D721Med (cell line): ENCODE measurements around the gene CDK4.
"Not testable (repeated sequence)": the region's sequence is repeated elsewhere in the genome, so short reads cannot be mapped to it uniquely, and the experiment has no call there.

Experiments used
- DNase-seq: peaks from one replicate; pipeline ENCODE4 v3.0.0; 2011; ENCODE audit warnings: low spot score; ENCODE audit not compliant: insufficient read length
- FAIRE-seq: peaks from 2 replicates; lab custom pipeline; 2011; peaks lifted over from hg19 to GRCh38; lab: Jason Lieb, UNC
- CTCF ChIP-seq: IDR thresholded peaks from 2 replicates; pipeline ENCODE4 v1.5.1; 2012; ENCODE audit warnings: mild to moderate bottlenecking, control low read depth; ENCODE audit not compliant: insufficient read depth; ENCODE audit errors: missing control alignments

CDK4 gene

GRCh38 chr12:57717131-57717530 is 35.0 kb downstream of the CDK4 start:
- DNase-seq, result no peak
- TF ChIP-seq CTCF, result no peak
- no peak for FAIRE-seq

GRCh38 chr12:57716305-57716704 is 35.8 kb downstream of the CDK4 start:
- DNase-seq (no peak), FAIRE-seq (no peak)
- no peak for TF ChIP-seq CTCF

- no peak for FAIRE-seq
- no peak for DNase-seq
- TF ChIP-seq CTCF, result no peak
These were observed 36.3 kb downstream of the CDK4 start for GRCh38 chr12:57715786-57716185.

- DNase-seq, result not testable (repeated sequence)
- peak; percentile 11 for FAIRE-seq
These were observed 36.9 kb downstream of the CDK4 start for GRCh38 chr12:57715036-57715748.

DNA sequence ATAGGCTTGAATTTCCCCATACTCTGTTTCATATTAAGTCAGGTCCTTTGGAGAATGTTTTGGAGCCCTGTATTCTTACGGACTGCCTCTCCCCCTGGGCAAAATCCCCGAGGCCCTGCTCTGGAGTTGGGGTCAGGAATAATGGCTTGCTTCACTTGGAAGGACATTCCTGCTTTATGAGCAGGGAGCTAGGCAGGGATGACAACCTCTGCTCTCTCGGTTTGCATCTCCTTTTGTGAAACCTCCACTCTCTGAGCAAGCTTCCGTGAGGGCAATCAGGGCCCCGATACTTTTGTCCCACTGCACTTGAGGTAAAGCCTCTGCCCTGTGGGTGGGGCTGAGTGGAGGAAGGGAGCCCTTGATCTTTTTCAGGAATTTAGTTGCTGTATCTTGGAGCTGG is 38.9 kb downstream of the CDK4 start:
- TF ChIP-seq CTCF, result no peak
- DNase-seq, result no peak
- FAIRE-seq, result no peak

GRCh38 chr12:57712701-57713100 is 39.4 kb downstream of the CDK4 start:
- DNase-seq (no peak), FAIRE-seq (no peak)
- no peak for TF ChIP-seq CTCF

DNA sequence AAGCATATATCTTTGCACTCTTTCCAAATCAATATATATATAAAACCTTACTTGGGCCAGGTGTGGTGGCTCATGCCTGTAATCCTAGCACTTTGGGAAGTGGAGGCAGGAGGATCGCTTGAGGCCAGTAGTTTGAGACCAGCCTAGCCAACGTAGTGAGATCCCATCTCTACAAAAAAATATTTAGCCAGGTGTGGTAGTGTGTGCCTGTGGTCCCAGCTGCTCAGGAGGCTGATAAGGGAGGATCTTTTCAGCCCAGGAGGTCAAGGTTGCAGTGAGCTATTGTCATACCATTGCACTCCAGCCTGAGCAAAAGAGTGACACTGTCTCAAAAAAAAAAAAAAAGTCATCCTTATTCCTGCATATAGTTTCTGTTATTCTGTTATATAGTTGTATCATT is 43.8 kb downstream of the CDK4 start:
- FAIRE-seq (no peak), DNase-seq (no peak)
- TF ChIP-seq CTCF, result no peak
